ENCODE measurements around the gene TMEM19. TPM values are rescaled to one million over a fixed set of nuclear protein-coding genes. Genes with fewer than 3 reads are reported as not detected.

The TMEM19 gene
- total RNA-seq, 4 donors from 2014 or later: 9.3 to 47.0 (median 21.4) TPM

GRCh38 chr12:71648537-71648936, 37.3 kb upstream of the TMEM19 start:
- Histone ChIP-seq H3K36me3 (peaks cover 0 to 51% of the 10 kb centered on the region in 2 donors), H3K4me3 (no peak overlapping the region), H3K4me1 (peaks cover 0 to 4% of the 10 kb centered on the region in 2 donors), H3K9me3 (no peaks in the 10 kb centered on the region), H3K27ac (no peak overlapping the region), H3K27me3 (no peaks in the 10 kb centered on the region)
- ATAC-seq: no peak
- intact Hi-C loops (cut with DNase I; ENCODE audit: low total_unique reads): no loop called here
- in situ Hi-C loops (cut with MboI; ENCODE audit: low sequenced_read_pairs in 4 of 4): loop anchor here in 2 of 4 donors (10.0 to 25.0 kb wide), 3 partner anchors 234 to 239 kb away; no protein-coding TSS in a partner anchor
- TF ChIP-seq, protein P1, sequence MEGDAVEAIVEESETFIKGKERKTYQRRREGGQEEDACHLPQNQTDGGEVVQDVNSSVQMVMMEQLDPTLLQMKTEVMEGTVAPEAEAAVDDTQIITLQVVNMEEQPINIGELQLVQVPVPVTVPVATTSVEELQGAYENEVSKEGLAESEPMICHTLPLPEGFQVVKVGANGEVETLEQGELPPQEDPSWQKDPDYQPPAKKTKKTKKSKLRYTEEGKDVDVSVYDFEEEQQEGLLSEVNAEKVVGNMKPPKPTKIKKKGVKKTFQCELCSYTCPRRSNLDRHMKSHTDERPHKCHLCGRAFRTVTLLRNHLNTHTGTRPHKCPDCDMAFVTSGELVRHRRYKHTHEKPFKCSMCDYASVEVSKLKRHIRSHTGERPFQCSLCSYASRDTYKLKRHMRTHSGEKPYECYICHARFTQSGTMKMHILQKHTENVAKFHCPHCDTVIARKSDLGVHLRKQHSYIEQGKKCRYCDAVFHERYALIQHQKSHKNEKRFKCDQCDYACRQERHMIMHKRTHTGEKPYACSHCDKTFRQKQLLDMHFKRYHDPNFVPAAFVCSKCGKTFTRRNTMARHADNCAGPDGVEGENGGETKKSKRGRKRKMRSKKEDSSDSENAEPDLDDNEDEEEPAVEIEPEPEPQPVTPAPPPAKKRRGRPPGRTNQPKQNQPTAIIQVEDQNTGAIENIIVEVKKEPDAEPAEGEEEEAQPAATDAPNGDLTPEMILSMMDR (IDR thresholded peaks at IDR 0.05 in 4 of 5, conservative IDR thresholded peaks at IDR 0.05 in 1 of 5): no peak
- no peak for TF ChIP-seq POLR2A (IDR thresholded peaks at IDR 0.05)
- no peak for DNase-seq

GRCh38 chr12:71649401-71649800, 36.5 kb upstream of the TMEM19 start:
- TF ChIP-seq, protein P1 (IDR thresholded peaks at IDR 0.05 in 4 of 5, conservative IDR thresholded peaks at IDR 0.05 in 1 of 5): no peak
- TF ChIP-seq POLR2A (IDR thresholded peaks at IDR 0.05): no peak
- in situ Hi-C loops (cut with MboI; ENCODE audit: low sequenced_read_pairs in 4 of 4) (loop anchor here in 2 of 4 donors (10.0 to 25.0 kb wide), 3 partner anchors 235 to 238 kb away; no protein-coding TSS in a partner anchor), intact Hi-C loops (cut with DNase I; ENCODE audit: low total_unique reads) (no loop called here)
- Histone ChIP-seq H3K4me3 (no peak overlapping the region), H3K27me3 (no peaks in the 10 kb centered on the region), H3K9me3 (no peaks in the 10 kb centered on the region), H3K4me1 (peaks cover 0 to 4% of the 10 kb centered on the region in 2 donors), H3K36me3 (peaks cover 0 to 51% of the 10 kb centered on the region in 2 donors), H3K27ac (no peak overlapping the region)
- DNase-seq (no peak), ATAC-seq (no peak)

DNA sequence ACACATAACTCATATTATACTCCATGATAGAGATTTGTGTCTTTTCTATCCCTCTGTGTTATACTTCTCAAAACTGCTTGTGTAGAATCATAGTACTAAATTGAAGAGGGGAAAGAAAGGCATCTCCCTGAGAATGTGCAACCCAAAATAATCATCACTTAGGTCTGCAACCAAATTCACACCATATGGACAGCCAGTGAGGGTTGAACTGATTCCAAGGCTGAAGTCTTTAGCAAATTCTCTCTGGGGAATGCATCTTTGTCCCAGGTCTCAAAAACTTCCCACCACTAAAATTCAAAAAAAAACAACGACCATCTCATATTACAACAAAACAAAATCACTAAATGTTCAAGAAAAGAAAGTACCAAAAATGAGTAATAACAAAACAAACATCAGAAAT, 33.2 kb upstream of the TMEM19 start:
- in situ Hi-C loops (cut with MboI; ENCODE audit: low sequenced_read_pairs in 4 of 4): no loop called here
- H3K36me3 ChIP-seq: peaks cover 0 to 40% of the 10 kb centered on the region in 2 donors

GRCh38 chr12:71653137-71653536, 32.7 kb upstream of the TMEM19 start:
- no peak for TF ChIP-seq POLR2A (IDR thresholded peaks at IDR 0.05)
- TF ChIP-seq, protein P1 (IDR thresholded peaks at IDR 0.05 in 4 of 5, conservative IDR thresholded peaks at IDR 0.05 in 1 of 5): no peak
- Histone ChIP-seq H3K4me3 (no peak overlapping the region), H3K27ac (no peak overlapping the region), H3K9me3 (no peaks in the 10 kb centered on the region), H3K27me3 (no peaks in the 10 kb centered on the region), H3K36me3 (peaks cover 0 to 45% of the 10 kb centered on the region in 2 donors), H3K4me1 (peaks cover 5 to 7% of the 10 kb centered on the region in 2 donors)
- DNase-seq: no peak
- no peak for ATAC-seq
- in situ Hi-C loops (cut with MboI; ENCODE audit: low sequenced_read_pairs in 4 of 4) (no loop called here), intact Hi-C loops (cut with DNase I; ENCODE audit: low total_unique reads) (no loop called here)

More for the DNA sequence above, 33.2 kb upstream of the TMEM19 start:
- Histone ChIP-seq H3K9me3 (no peaks in the 10 kb centered on the region), H3K4me1 (peaks cover 5 to 7% of the 10 kb centered on the region in 2 donors), H3K4me3 (no peak overlapping the region), H3K27ac (no peak overlapping the region), H3K27me3 (no peaks in the 10 kb centered on the region)
- DNase-seq: no peak
- ATAC-seq: no peak
- TF ChIP-seq POLR2A (IDR thresholded peaks at IDR 0.05): no peak
- TF ChIP-seq, protein P1 (IDR thresholded peaks at IDR 0.05 in 4 of 5, conservative IDR thresholded peaks at IDR 0.05 in 1 of 5): no peak
- intact Hi-C loops (cut with DNase I; ENCODE audit: low total_unique reads): no loop called here

DNA sequence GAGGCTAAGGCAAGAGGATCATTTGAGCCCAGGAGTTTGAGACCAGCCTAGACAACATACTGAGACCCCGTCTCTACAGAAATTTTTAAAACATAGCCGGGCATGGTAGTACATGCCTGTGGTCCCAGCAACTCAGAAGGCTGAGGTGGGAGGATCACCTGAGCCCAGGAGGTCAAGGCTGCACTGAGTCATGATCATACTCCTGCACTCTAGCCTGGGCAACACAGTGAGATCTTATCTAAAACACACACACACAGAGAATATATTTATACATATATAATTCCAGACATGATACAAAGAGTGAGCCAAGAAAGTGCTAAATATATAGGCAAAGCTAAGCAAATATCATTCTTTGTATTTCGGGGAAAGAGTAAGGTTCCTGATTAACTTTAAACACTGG, 31.7 kb upstream of the TMEM19 start:
- TF ChIP-seq, protein P1 (IDR thresholded peaks at IDR 0.05 in 4 of 5, conservative IDR thresholded peaks at IDR 0.05 in 1 of 5): no peak
- TF ChIP-seq POLR2A (IDR thresholded peaks at IDR 0.05): no peak
- H3K4me3 ChIP-seq: no peak overlapping the region
- H3K27me3 ChIP-seq: no peaks in the 10 kb centered on the region
- H3K27ac ChIP-seq: no peak overlapping the region
- DNase-seq (no peak), ATAC-seq (no peak)
- H3K9me3 ChIP-seq: no peaks in the 10 kb centered on the region
- in situ Hi-C loops (cut with MboI; ENCODE audit: low sequenced_read_pairs in 4 of 4): no loop called here
- intact Hi-C loops (cut with DNase I; ENCODE audit: low total_unique reads): no loop called here
- peaks cover 5 to 7% of the 10 kb centered on the region in 2 donors for H3K4me1 ChIP-seq
- peaks cover 0 to 55% of the 10 kb centered on the region in 2 donors for H3K36me3 ChIP-seq
